ENCODE data around the gene MAP1A. TPM values are rescaled to one million over a fixed set of nuclear protein-coding genes. Genes with fewer than 3 reads are reported as not detected.

Gene MAP1A
- polyA plus RNA-seq, 1 donor (not counting 4 experiments of a cell fraction or from before 2014, with no cell fraction given) = 0.13 TPM

DNA sequence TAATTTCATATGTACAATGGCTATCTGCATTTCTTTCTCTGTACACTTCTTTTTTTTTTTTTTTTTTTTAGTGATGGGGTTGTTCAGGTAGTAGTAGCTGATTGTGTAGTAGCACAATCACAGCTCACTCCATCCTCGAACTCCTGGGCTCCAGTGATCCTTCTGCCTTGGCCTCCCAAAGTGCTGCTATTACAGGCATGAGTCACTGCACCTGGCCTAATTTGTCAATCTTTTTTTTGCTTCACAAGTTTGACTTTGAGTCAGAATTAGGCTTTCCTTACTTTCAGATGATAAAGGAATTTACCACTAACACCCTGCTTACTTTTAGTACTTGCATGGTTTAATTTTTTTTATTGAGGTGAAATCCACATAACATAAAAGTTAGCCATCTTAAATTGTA, 28.0 kb downstream of the MAP1A start:
- FAIRE-seq (no peak), DNase-seq (ENCODE audit: low read depth, low spot score) (no peak)
- TF ChIP-seq, protein P1, sequence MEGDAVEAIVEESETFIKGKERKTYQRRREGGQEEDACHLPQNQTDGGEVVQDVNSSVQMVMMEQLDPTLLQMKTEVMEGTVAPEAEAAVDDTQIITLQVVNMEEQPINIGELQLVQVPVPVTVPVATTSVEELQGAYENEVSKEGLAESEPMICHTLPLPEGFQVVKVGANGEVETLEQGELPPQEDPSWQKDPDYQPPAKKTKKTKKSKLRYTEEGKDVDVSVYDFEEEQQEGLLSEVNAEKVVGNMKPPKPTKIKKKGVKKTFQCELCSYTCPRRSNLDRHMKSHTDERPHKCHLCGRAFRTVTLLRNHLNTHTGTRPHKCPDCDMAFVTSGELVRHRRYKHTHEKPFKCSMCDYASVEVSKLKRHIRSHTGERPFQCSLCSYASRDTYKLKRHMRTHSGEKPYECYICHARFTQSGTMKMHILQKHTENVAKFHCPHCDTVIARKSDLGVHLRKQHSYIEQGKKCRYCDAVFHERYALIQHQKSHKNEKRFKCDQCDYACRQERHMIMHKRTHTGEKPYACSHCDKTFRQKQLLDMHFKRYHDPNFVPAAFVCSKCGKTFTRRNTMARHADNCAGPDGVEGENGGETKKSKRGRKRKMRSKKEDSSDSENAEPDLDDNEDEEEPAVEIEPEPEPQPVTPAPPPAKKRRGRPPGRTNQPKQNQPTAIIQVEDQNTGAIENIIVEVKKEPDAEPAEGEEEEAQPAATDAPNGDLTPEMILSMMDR (optimal IDR thresholded peaks at IDR 0.05 in 1 of 3, IDR thresholded peaks at IDR 0.05 in 1 of 3, conservative IDR thresholded peaks at IDR 0.05 in 1 of 3; ENCODE audit: extremely low read depth in 1 of 3, insufficient read depth in 2 of 3, low read length in 3 of 3) = no peak
- no peak for TF ChIP-seq EZH2 (IDR thresholded peaks at IDR 0.05; ENCODE audit: low read length)
- no peak overlapping the region for H3K4me2 ChIP-seq (ENCODE audit: control insufficient read depth, extremely low read depth, insufficient read depth, low read depth, low read length)
- dilution Hi-C loops (cut with MboI; ENCODE audit: extremely low pct_ligation_motif_present, low sequenced_read_pairs) = no loop called here
- no peaks in the 10 kb centered on the region for H4K20me1 ChIP-seq (ENCODE audit: control insufficient read depth, extremely low read depth, insufficient read depth, low read length)
- no peak overlapping the region for H3K9ac ChIP-seq (ENCODE audit: control insufficient read depth, extremely low read depth, insufficient read depth, low read length)
- H3K4me1 ChIP-seq (ENCODE audit: control insufficient read depth, extremely low read depth, insufficient read depth, low read length) = no peaks in the 10 kb centered on the region
- H3K9me3 ChIP-seq (ENCODE audit: control insufficient read depth, low read depth, low read length) = no peaks in the 10 kb centered on the region
- H3K36me3 ChIP-seq (ENCODE audit: control insufficient read depth in 2 of 2, extremely low read depth in 1 of 2, insufficient read depth in 2 of 2, low read length in 2 of 2) = peaks cover 5% of the 10 kb centered on the region in 2 experiments
- no peaks in the 10 kb centered on the region for H3K79me2 ChIP-seq (ENCODE audit: control insufficient read depth, insufficient read depth, low read length)
- no peak overlapping the region for H3K27ac ChIP-seq (ENCODE audit: control insufficient read depth, insufficient read depth, low read length)
- no peak overlapping the region for H3K4me3 ChIP-seq (ENCODE audit: control insufficient read depth in 2 of 3, extremely low read depth in 1 of 3, insufficient read depth in 2 of 3, low read depth in 1 of 3, low read length in 3 of 3)
- H3K9me1 ChIP-seq (ENCODE audit: control insufficient read depth, extremely low read depth, insufficient read depth, low read length) = no peaks in the 10 kb centered on the region
- no peak overlapping the region for H2AFZ ChIP-seq (ENCODE audit: control insufficient read depth, low read length)
- H3K27me3 ChIP-seq (ENCODE audit: control insufficient read depth, extremely low read depth, insufficient read depth, low read length) = no peaks in the 10 kb centered on the region

DNA sequence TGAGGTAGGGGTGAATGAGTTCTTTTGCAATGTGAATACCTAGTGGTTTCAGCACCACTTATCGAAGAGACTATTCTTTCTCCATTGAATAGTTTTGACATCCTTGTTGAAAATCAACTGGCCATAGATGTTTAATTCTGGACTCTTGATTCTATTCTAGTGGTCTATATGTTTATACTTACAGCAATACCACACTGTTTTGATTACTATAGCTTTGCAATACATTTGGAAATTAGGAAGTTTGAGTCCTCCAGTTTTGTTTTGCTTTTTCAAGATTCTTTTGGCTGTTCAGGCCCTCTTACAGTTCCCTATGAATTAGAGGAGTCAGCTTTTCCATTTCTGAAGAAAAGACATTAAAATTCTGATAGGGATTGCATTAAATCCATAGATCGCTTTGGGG, 30.1 kb downstream of the MAP1A start:
- Histone ChIP-seq H3K9ac (ENCODE audit: control insufficient read depth, extremely low read depth, insufficient read depth, low read length) (no peak overlapping the region), H3K79me2 (ENCODE audit: control insufficient read depth, insufficient read depth, low read length) (no peaks in the 10 kb centered on the region), H4K20me1 (ENCODE audit: control insufficient read depth, extremely low read depth, insufficient read depth, low read length) (no peaks in the 10 kb centered on the region), H3K27me3 (ENCODE audit: control insufficient read depth, extremely low read depth, insufficient read depth, low read length) (no peaks in the 10 kb centered on the region), H3K9me3 (ENCODE audit: control insufficient read depth, low read depth, low read length) (no peaks in the 10 kb centered on the region), H3K9me1 (ENCODE audit: control insufficient read depth, extremely low read depth, insufficient read depth, low read length) (no peaks in the 10 kb centered on the region), H3K36me3 (ENCODE audit: control insufficient read depth in 2 of 2, extremely low read depth in 1 of 2, insufficient read depth in 2 of 2, low read length in 2 of 2) (peaks cover 5% of the 10 kb centered on the region in 2 experiments), H3K4me3 (ENCODE audit: control insufficient read depth in 2 of 3, extremely low read depth in 1 of 3, insufficient read depth in 2 of 3, low read depth in 1 of 3, low read length in 3 of 3) (no peak overlapping the region), H3K4me2 (ENCODE audit: control insufficient read depth, extremely low read depth, insufficient read depth, low read depth, low read length) (no peak overlapping the region), H2AFZ (ENCODE audit: control insufficient read depth, low read length) (no peak overlapping the region), H3K27ac (ENCODE audit: control insufficient read depth, insufficient read depth, low read length) (no peak overlapping the region), H3K4me1 (ENCODE audit: control insufficient read depth, extremely low read depth, insufficient read depth, low read length) (no peaks in the 10 kb centered on the region)
- FAIRE-seq (no peak), DNase-seq (ENCODE audit: low read depth, low spot score) (no peak)
- TF ChIP-seq EZH2 (IDR thresholded peaks at IDR 0.05; ENCODE audit: low read length) = no peak
- TF ChIP-seq, protein P1 (optimal IDR thresholded peaks at IDR 0.05 in 1 of 3, IDR thresholded peaks at IDR 0.05 in 1 of 3, conservative IDR thresholded peaks at IDR 0.05 in 1 of 3; ENCODE audit: extremely low read depth in 1 of 3, insufficient read depth in 2 of 3, low read length in 3 of 3) = no peak
- dilution Hi-C loops (cut with MboI; ENCODE audit: extremely low pct_ligation_motif_present, low sequenced_read_pairs) = no loop called here
